ENCODE data around the gene ZFYVE9.

ZFYVE9 gene

DNA sequence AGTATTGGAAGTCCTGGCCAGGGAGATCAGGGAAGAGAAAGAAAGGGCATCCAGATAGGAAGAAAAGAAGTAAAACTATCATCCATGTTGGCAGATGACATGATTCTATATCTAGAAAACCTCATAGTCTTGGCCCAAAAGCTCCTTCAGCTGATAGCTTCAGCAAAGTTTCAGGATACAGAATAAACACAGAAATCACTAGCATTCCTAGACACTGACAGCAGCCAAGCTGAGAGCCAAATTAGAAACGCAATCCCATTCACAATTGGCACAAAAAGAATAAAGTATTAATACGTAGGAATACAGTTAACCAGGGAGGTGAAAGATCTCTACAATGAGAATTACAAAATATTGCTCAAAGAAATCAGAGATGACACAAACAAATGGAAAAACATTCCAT is 44.6 kb downstream of the ZFYVE9 start:
- TF ChIP-seq, protein P1, sequence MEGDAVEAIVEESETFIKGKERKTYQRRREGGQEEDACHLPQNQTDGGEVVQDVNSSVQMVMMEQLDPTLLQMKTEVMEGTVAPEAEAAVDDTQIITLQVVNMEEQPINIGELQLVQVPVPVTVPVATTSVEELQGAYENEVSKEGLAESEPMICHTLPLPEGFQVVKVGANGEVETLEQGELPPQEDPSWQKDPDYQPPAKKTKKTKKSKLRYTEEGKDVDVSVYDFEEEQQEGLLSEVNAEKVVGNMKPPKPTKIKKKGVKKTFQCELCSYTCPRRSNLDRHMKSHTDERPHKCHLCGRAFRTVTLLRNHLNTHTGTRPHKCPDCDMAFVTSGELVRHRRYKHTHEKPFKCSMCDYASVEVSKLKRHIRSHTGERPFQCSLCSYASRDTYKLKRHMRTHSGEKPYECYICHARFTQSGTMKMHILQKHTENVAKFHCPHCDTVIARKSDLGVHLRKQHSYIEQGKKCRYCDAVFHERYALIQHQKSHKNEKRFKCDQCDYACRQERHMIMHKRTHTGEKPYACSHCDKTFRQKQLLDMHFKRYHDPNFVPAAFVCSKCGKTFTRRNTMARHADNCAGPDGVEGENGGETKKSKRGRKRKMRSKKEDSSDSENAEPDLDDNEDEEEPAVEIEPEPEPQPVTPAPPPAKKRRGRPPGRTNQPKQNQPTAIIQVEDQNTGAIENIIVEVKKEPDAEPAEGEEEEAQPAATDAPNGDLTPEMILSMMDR (IDR thresholded peaks at IDR 0.05; ENCODE audit: insufficient read depth, low read depth, low read length, missing control alignments) = no peak
- no peak for DNase-seq (ENCODE audit: low read depth)

DNA sequence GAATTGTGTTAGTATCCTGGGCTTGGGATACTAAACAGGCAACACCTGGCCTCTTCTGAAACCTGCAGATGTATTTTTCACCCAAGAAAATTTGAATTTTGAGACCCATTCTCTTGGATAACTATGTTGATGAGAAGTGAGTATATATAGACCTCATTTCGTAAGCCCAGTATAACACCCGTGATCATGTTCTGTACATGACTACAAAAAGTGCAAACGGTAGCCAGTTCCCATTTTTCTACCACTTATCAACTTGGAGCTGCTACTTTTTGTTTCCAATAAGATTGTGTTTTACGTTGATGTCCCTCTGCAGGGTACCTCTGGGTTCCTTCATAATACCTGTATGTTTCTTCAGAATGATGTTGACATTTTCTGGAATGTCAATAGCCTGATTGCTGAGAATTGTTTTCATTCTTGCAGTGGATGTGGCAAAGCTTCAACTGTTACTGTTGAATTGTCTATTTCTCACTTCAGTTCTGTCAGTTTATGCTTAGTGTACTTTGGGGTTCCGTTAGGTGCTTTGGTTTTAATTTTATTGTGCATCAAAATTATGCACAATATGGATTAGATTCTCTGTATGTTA is 48.1 kb downstream of the ZFYVE9 start:
- TF ChIP-seq, protein P1 (IDR thresholded peaks at IDR 0.05; ENCODE audit: insufficient read depth, low read depth, low read length, missing control alignments) = no peak
- DNase-seq (ENCODE audit: low read depth) = no peak
- no peak overlapping the region for H3K4me3 ChIP-seq (ENCODE audit: low read depth, low read length)

More for the DNA sequence above, 44.6 kb downstream of the ZFYVE9 start:
- no peak overlapping the region for H3K4me3 ChIP-seq (ENCODE audit: low read depth, low read length)

DNA sequence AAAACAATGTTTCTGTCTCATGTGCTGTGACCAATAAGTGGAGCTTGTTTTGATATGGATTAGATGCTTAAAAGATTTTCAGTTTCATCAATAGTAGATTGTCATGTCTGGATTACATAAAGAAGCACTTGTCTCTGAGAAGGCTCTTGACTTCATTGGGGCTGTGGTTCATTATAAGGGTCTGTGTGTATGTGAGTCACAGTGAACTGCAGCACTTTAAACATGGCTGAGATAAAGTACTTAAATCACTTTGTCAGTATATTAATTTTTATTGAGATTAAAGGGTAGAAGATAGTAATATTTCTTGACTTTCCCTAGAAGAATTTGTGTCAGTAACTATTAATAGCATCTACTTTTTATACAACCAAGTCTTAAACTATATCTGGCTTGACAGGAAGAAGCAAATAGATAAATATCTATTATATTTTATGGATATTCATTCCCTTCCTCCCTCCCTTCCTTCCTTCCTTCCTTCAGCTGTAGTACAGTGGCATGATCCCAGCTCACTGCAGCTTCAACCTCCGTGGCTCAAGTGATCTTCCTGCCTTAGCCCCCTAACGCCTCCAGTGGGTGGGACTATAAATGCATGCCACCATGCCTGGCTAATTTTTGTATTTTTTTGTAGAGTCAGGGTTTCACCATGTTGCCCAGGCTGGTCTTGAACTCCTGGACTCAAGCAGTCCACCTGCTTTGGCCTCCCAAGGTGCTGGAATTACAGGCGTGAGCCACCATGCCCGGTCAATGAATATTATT is 48.8 kb downstream of the ZFYVE9 start:
- peak; percentile 5 for DNase-seq (ENCODE audit: low read depth)
- H3K4me3 ChIP-seq (ENCODE audit: low read depth, low read length) = no peak overlapping the region
- TF ChIP-seq, protein P1 (IDR thresholded peaks at IDR 0.05; ENCODE audit: insufficient read depth, low read depth, low read length, missing control alignments) = no peak

DNA sequence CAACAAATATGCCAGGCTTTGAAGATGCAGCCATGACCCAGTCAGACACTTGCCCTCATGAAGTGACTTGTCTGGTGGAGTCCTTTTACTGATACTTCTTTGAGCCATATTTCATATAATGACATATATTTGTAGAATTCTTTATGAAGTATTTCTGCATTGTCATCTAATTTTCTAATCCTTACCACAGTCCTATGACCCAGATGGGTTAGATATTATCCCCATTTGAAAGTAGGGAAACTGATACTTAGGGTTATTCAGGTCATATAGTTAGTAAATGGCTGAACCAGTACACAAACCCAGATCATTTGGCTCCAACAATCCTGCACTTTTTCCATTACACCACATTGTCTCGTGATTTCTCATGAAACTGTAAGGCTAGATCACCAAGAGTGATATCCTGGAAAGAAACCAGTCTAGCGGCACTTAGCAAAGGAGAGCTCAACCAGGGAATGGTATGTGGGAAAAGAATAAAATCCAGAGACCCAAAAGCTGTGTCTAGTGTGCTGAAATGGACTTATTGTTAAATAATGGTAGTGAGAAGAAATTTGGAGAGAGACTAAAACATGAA is 49.6 kb downstream of the ZFYVE9 start:
- DNase-seq (ENCODE audit: low read depth) = no peak
- H3K4me3 ChIP-seq (ENCODE audit: low read depth, low read length) = no peak overlapping the region
- TF ChIP-seq, protein P1 (IDR thresholded peaks at IDR 0.05; ENCODE audit: insufficient read depth, low read depth, low read length, missing control alignments) = no peak

DNA sequence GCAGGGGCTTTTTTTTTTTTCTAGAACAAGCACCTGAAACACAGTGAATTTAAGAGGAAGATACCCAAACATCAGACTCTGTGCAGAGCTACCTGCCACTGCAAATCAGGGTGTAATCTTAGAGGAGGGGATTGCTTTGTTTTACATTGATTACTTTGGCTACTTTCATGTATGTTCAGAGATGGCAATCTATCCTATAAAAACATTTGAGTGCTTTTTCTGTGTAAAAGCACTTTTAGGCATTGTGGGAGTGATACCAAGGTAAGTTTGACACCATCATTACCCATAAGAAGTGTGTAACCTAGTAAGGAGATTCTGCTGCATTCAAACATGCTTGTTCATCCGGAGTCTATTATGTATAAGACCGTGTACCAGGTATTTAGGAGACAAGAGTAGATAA is 50.1 kb downstream of the ZFYVE9 start:
- TF ChIP-seq, protein P1 (IDR thresholded peaks at IDR 0.05; ENCODE audit: insufficient read depth, low read depth, low read length, missing control alignments) = no peak
- no peak for DNase-seq (ENCODE audit: low read depth)
- no peak overlapping the region for H3K4me3 ChIP-seq (ENCODE audit: low read depth, low read length)

DNA sequence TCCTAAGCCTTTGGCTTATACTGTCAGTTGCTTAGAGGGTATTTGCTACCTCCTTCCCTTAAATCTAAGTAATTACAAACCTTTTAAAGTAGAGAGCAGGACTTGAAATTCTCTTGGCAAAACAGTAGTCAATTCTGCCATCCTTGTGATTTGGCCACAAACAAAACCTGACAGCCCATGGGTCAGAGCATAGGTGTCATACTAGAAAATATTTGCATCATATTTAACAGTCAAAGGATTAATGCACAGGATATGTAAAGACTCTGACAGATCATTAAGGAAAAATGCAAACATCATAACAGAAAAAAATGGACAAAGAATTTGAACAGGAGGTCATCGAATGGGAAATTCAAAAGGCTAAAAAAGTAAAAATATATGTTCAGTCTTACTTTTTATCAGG is 50.5 kb downstream of the ZFYVE9 start:
- no peak for DNase-seq (ENCODE audit: low read depth)
- H3K4me3 ChIP-seq (ENCODE audit: low read depth, low read length) = no peak overlapping the region
- TF ChIP-seq, protein P1 (IDR thresholded peaks at IDR 0.05; ENCODE audit: insufficient read depth, low read depth, low read length, missing control alignments) = no peak
